ENCODE measurements around the gene VKORC1. TPM values are rescaled to one million over a fixed set of nuclear protein-coding genes. Genes with fewer than 3 reads are reported as not detected.

VKORC1 gene
- total RNA-seq, 2 experiments from 2014 or later: 66.0 to 66.1 TPM

DNA sequence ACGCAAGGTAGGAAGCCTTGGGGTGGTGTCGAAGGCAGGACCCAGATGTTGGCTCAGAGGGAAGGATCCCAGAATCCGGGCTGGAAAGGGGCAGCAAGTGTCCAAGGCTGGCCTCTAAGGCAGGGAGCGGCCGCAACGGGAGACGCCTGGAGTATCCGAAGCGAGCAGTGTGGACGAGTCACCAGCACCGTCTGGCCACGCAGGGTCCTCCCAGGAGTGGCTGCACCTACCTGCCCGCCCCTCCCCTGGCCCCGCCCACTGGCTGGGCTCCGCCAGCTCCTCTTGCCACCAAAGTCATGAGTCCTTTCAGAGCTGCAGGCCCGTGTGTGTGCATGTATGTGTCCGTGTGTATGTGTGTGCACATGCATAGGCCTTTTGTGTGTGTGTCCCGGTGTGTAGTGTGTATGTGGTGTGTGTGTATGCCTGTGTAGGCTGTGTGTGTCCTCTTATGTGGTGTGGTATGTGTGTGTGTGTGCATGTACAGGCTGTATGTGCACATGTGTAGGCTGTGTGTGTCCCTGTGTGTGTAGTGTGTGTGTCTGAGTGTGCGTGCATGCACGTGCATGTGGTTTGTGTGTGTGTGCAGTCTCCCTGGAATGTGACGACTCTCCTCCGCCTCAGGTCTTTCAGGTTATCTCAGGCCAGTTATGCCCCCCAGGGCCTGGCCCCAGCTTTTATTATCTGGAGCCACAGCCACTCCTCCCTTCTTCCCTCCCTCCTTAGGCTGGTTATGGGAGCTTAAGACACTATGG is 41.1 kb upstream of the VKORC1 start, which contains the start of gene PRSS8:
TSS of gene PRSS8 (minus strand) at position 193 of the 752 bp plus-strand sequence. CDS start 229 bp downstream, outside the sequence.
- CTCF ChIA-PET: interaction anchor here (1.2 kb wide), 1 partner anchor 11 kb away, joined by 3 read pairs; no protein-coding TSS in a partner anchor
- no peak within 1 kb of the TSS for H3K4me3 Mint-ChIP-seq
- H3K36me3 Mint-ChIP-seq (ENCODE audit: low read depth): peaks cover 5% of the 10 kb centered on the region
- POLR2A ChIA-PET: interaction anchor here (0.9 to 2.0 kb wide), 3 partner anchors 14 to 50 kb away, joined by 3 to 6 read pairs (median 3); partner anchors contain the start of gene KAT8
- DNase-seq: no peak
- H3K9me3 Mint-ChIP-seq: no peaks in the 10 kb centered on the region
- no peaks in the 10 kb centered on the region for H3K27me3 Mint-ChIP-seq
- H3K27ac Mint-ChIP-seq: no peak within 1 kb of the TSS
- peaks cover 1% of the 10 kb centered on the region for H3K4me1 Mint-ChIP-seq

DNA sequence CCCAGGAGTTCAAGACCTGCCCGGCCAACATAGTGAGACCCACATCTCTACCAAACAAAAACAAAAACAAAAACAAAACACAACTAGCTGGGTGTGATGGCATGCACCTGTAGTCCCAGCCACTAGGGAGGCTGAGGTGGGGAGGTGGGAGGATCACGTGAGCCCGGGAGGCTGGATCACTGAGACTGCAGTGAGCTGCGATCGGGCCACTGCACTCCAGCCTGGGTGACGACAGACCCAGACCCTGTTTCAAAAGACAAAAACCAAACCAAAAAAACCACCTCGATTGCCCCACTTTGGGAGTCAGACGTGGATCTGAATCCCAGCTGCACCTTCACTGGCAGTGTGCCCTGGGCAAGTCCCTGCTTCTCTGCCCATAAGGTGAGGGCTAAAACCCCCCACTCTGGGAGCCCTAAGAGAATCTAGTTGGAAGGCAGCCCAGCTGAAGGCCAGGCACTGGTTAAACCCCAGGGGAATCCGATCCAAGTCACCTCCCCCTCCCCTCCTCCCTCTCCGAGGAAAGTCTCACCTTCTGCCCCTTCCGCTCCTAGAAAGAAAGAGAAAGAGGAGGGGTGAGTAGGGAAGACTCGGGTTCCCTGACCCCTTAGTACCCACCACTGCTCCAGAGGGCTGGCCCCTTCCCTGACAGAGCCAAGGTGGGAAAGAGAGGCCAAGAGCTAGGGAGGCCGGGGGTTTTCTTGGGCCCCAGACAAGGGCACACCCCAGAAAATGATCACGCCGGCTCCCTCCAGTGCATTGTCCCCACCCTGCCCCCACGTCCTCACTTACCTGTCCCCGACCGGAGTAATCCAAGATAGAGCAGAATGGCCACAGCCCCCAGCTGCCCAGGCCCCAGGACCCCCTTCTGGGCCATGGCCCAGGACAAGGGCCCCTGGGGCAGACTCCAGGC is 40.3 kb upstream of the VKORC1 start:
- Mint-ChIP-seq H3K9me3 (no peaks in the 10 kb centered on the region), H3K4me3 (no peak overlapping the region), H3K27ac (no peak overlapping the region), H3K4me1 (no peaks in the 10 kb centered on the region), H3K36me3 (ENCODE audit: low read depth) (peaks cover 5% of the 10 kb centered on the region), H3K27me3 (no peaks in the 10 kb centered on the region)
- DNase-seq: no peak
- ChIA-PET CTCF (no interaction called here), POLR2A (interaction anchor here (0.9 to 1.4 kb wide), 2 partner anchors 13 to 51 kb away, joined by 3 read pairs; no protein-coding TSS in a partner anchor)

DNA sequence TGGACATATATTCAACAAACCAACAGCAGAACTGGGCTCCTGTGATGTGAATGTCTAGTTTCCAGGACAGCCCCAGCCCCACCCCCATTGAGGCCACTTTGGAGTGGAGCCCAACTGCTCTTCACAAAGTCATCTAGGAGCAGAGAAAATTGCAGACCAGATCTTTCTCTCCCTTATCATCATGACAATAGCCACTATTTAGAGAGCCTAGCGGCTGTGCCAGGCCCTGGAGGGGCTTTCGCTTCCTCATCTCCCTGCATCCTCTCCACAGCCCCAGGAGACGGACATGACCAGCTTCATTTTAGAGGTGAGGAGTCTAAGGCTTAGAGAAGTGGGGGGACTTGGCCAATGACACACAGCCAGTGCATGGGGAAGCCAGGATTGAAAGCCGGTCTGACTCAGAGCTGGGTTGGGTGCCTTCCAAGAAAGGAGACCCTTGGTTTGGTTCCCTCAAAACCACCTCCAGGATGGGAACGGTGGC is 39.5 kb upstream of the VKORC1 start:
- Mint-ChIP-seq H3K36me3 (ENCODE audit: low read depth) (peaks cover 5% of the 10 kb centered on the region), H3K9me3 (no peaks in the 10 kb centered on the region), H3K4me1 (no peaks in the 10 kb centered on the region), H3K27ac (no peak overlapping the region), H3K4me3 (no peak overlapping the region), H3K27me3 (no peaks in the 10 kb centered on the region)
- no peak for DNase-seq
- ChIA-PET CTCF (no interaction called here), POLR2A (interaction anchor here (1.4 kb wide), 2 partner anchors 8 to 12 kb away, joined by 3 to 5 read pairs; no protein-coding TSS in a partner anchor)

DNA sequence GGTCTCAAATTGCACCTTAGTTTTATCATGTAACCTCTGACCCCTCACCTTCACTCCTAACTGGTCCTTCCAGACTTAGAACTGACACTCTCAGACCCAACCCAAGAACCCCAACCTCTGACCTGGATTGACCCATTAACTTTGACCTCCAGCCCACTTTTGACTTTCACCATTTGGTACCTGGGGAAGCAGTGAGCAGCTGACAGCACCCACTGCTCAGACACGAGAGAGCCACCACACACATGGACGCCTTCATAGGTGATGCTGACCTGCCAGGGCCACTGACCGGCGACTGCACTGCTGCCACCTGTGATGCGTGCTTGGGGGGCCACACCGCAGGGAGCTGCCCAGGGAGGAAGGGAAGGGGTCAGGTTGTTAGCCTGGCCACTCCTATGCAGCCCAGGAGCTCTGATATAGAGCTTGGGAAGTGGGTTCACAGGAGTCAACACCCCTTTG is 38.5 kb upstream of the VKORC1 start:
- H3K36me3 Mint-ChIP-seq (ENCODE audit: low read depth): peaks cover 5% of the 10 kb centered on the region
- H3K27ac Mint-ChIP-seq: no peak overlapping the region
- no peaks in the 10 kb centered on the region for H3K9me3 Mint-ChIP-seq
- H3K4me3 Mint-ChIP-seq: no peak overlapping the region
- ChIA-PET POLR2A (interaction anchor here (1.2 to 1.4 kb wide), 2 partner anchors 9 to 15 kb away, joined by 4 to 5 read pairs; partner anchors contain the start of gene KAT8), CTCF (interaction anchor here (1.6 kb wide), 1 partner anchor 9 kb away, joined by 7 read pairs; no protein-coding TSS in a partner anchor)
- H3K4me1 Mint-ChIP-seq: peaks cover 1% of the 10 kb centered on the region
- H3K27me3 Mint-ChIP-seq: no peaks in the 10 kb centered on the region
- DNase-seq: no peak

DNA sequence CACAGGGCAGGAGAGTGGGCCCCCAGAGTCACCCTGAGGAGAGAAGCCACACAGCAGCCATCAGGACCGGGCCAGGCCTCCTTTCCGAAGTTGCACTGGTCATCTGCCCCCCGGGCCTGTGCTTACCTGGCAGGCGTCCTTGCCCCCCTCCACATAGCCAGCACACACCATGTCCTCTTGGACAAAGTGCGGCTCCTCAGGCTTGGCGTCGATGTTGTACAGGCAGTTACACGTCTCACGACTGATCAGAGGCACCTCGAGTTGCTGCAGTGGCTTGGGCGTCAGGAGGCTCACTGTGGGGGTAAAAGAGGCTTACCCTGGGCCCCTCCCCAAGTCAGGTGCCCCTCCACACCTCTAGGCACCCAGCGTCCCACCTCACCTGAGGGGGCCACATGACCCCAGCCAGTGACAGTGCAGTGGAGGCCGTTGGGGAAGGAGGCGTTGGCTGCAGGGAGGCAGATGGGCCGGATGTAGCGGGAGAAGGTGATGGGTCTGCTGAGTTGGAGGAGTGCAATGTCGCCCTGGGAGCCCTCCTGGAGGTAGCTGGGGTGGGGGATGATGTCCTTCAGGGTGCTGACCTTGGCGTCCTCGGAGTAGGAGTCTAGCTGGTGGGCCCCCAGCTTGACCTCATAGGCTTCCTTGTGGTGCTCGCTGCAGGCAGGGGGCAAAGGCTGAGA is 37.8 kb upstream of the VKORC1 start:
- no peaks in the 10 kb centered on the region for H3K9me3 Mint-ChIP-seq
- DNase-seq: no peak
- no peak overlapping the region for H3K27ac Mint-ChIP-seq
- ChIA-PET POLR2A (interaction anchor here (1.2 kb wide), 1 partner anchor 15 kb away, joined by 4 read pairs; the partner anchor contains the start of gene KAT8), CTCF (interaction anchor here (1.6 kb wide), 1 partner anchor 10 kb away, joined by 7 read pairs; no protein-coding TSS in a partner anchor)
- no peak overlapping the region for H3K4me3 Mint-ChIP-seq
- H3K4me1 Mint-ChIP-seq: peaks cover 1% of the 10 kb centered on the region
- H3K27me3 Mint-ChIP-seq: no peaks in the 10 kb centered on the region
- H3K36me3 Mint-ChIP-seq (ENCODE audit: low read depth): peaks cover 5% of the 10 kb centered on the region

DNA sequence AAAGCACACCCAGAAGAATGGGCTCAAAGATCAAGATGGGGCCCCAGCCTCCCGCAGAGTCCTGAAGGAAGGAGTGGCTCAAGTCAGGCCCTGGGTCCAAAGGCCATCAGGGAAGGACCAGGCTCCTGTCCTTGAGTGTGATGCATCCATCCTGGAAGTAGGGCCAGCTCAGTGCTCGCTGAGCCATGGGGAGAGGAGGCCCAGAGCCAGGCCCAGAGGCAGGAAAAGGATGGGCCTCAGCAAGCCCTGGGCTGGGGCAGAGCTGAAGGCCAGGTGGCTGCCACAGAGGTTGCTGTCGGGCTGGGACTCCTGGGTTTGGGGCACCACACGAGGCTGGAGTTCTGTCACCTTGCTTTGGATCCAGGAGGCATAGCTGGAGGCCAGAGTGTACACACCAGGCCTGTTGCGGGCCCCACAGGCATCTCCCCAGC is 37.3 kb upstream of the VKORC1 start:
- Mint-ChIP-seq H3K4me3 (no peak overlapping the region), H3K4me1 (peaks cover 1% of the 10 kb centered on the region), H3K9me3 (no peaks in the 10 kb centered on the region), H3K27me3 (no peaks in the 10 kb centered on the region), H3K27ac (no peak overlapping the region), H3K36me3 (ENCODE audit: low read depth) (peaks cover 5% of the 10 kb centered on the region)
- CTCF ChIA-PET: interaction anchor here (0.6 to 1.6 kb wide), 2 partner anchors 10 kb away, joined by 3 to 7 read pairs; no protein-coding TSS in a partner anchor
- POLR2A ChIA-PET: interaction anchor here (1.7 kb wide), 2 partner anchors 14 to 48 kb away, joined by 4 to 6 read pairs; partner anchors contain the start of genes FUS and KAT8
- DNase-seq: no peak

DNA sequence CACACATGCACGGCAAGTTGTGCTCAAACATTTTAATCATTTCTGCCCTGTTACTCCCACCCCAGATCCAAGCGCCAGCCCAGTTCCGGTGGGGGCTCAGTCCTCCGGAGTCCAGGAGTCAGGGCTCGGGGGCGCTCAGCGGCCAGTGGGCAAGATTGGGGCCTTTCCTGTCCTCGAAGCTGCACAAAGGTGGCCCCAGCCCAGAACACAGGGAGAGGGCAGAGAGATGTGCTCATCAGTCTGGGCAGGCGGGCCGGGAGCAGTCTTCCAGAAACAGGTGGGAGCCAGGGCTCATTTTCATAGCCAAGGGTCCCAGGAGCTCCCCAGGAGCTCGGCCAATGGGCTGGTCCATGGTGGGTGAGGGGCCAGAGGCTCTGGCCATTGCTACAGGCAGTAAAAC is 36.8 kb upstream of the VKORC1 start:
- DNase-seq: no peak
- POLR2A ChIA-PET: interaction anchor here (1.7 kb wide), 2 partner anchors 13 to 49 kb away, joined by 4 to 6 read pairs; partner anchors contain the start of genes FUS and KAT8
- CTCF ChIA-PET: interaction anchor here (0.6 kb wide), 1 partner anchor 10 kb away, joined by 3 read pairs; no protein-coding TSS in a partner anchor
- Mint-ChIP-seq H3K27me3 (no peaks in the 10 kb centered on the region), H3K4me1 (peaks cover 1% of the 10 kb centered on the region), H3K9me3 (no peaks in the 10 kb centered on the region), H3K36me3 (ENCODE audit: low read depth) (peaks cover 5% of the 10 kb centered on the region), H3K27ac (no peak overlapping the region), H3K4me3 (no peak overlapping the region)

DNA sequence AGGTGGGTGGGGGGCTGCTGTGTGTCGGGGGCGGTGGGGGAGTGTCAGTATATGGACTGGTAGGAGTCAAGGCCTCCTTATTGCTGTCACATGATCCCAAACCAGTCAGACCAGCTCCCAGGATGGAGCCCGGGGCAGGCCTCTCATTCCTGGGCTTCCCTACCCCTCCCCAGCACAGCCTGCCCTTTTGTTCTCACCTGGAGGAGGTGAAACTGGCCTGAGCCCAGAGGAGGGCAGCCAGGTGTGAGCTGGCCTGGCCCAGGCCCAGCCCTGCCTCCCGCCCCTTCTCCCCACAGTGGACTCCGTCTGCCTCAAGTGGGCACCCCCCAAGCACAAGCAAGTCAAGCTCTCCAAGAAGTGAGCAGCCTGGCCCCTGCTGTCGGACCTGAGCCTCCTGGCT is 36.3 kb upstream of the VKORC1 start:
- Mint-ChIP-seq H3K4me3 (no peak overlapping the region), H3K9me3 (no peaks in the 10 kb centered on the region), H3K36me3 (ENCODE audit: low read depth) (peaks cover 10% of the 10 kb centered on the region), H3K4me1 (peaks cover 1% of the 10 kb centered on the region), H3K27me3 (no peaks in the 10 kb centered on the region), H3K27ac (no peak overlapping the region)
- DNase-seq: no peak
- CTCF ChIA-PET: no interaction called here
- POLR2A ChIA-PET: interaction anchor here (1.7 to 2.0 kb wide), 3 partner anchors 11 to 49 kb away, joined by 4 to 7 read pairs (median 6); partner anchors contain the start of genes FUS and KAT8

DNA sequence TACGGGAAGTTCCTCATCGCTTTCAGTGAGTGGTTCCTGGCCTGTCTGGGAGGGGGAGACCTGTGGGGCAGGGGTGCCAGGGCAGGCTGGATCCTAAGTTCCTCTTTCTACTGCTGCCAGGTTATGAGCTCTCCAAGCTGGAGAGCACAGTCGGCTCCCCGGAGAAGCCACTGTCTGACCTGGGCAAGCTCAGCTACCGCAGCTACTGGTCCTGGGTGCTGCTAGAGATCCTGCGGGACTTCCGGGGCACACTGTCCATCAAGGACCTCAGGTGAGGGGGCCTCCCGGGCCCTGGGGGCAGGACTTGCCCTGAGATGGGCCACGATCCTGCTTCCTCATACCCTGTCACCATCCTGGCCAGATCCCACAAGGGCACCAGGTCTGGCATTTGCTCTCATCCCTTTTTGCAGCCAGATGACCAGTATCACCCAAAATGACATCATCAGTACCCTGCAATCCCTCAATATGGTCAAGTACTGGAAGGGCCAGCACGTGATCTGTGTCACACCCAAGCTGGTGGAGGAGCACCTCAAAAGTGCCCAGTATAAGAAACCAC is 35.8 kb upstream of the VKORC1 start:
- Mint-ChIP-seq H3K9me3 (no peaks in the 10 kb centered on the region), H3K27me3 (no peaks in the 10 kb centered on the region), H3K27ac (no peak overlapping the region), H3K4me1 (peaks cover 1% of the 10 kb centered on the region), H3K36me3 (ENCODE audit: low read depth) (peaks cover 13% of the 10 kb centered on the region), H3K4me3 (no peak overlapping the region)
- CTCF ChIA-PET: interaction anchor here (1.3 kb wide), 1 partner anchor 13 kb away, joined by 4 read pairs; the partner anchor contains the start of gene KAT8
- POLR2A ChIA-PET: interaction anchor here (1.7 to 2.0 kb wide), 3 partner anchors 11 to 50 kb away, joined by 4 to 7 read pairs (median 6); partner anchors contain the start of genes FUS and KAT8
- DNase-seq: no peak

DNA sequence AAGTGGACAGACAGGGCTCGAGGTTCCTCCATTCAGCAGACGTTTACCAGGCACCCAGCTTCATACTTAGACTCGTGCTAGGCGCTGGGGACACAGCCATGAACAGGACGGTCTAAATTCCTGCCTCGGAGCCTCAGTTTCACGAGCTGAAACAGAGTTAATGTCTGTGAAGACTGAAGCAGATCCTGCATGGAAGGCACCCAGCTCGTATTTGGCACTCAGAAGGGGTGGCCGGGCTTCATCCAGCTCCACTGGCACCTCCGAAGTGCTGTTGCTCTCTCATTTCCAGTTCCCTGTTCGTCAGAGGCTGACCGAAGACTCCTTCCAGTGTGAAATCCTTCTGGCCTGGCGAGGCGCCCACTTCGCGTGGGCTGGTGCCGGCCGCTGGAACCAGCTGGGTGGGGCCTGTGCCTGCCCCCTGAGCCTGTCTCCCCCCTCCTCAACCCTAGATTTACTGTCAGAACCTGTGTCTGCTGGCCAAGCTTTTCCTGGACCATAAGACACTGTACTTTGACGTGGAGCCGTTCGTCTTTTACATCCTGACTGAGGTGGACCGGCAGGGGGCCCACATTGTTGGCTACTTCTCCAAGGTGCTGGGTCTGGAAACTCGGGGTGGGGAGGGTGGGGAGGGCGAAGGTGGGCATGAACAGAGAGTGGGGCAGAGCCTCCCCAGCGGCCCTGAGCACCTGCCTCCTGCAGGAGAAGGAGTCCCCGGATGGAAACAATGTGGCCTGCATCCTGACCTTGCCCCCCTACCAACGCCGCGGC is 35.2 kb upstream of the VKORC1 start:
- peaks cover 1% of the 10 kb centered on the region for H3K4me1 Mint-ChIP-seq
- ChIA-PET POLR2A (interaction anchor here (1.9 to 2.0 kb wide), 2 partner anchors 12 kb away, joined by 4 to 7 read pairs; partner anchors contain the start of gene KAT8), CTCF (interaction anchor here (1.3 to 1.8 kb wide), 2 partner anchors 12 to 13 kb away, joined by 4 to 11 read pairs; partner anchors contain the start of gene KAT8)
- H3K27me3 Mint-ChIP-seq: no peaks in the 10 kb centered on the region
- peaks cover 13% of the 10 kb centered on the region for H3K36me3 Mint-ChIP-seq (ENCODE audit: low read depth)
- H3K27ac Mint-ChIP-seq: no peak overlapping the region
- H3K9me3 Mint-ChIP-seq: no peaks in the 10 kb centered on the region
- H3K4me3 Mint-ChIP-seq: no peak overlapping the region
- no peak for DNase-seq
